Mucosa of descending colon (tissue), 3 donors: ENCODE data around the gene CUL1. TPM values are rescaled to one million over a fixed set of nuclear protein-coding genes. Genes with fewer than 3 reads are reported as not detected.

Source experiments
- ATAC-seq: fragments of 200-7000 bp; cut with Tn5 transposase; one replicate; pipeline ENCODE4 v1.9.1; 2020; ENCODE audit warnings: mild to moderate bottlenecking, moderate library complexity
- DNase-seq, 3 donors: peaks; one replicate each; pipeline ENCODE4 v3.0.0-alpha.2; 2020
- H3K36me3 ChIP-seq: fragments of 200-600 bp; one replicate; pipeline ENCODE4 v1.8.0; 2021; ENCODE audit warnings: low read depth, mild to moderate bottlenecking
- H3K4me1 ChIP-seq: fragments of 200-600 bp; one replicate; pipeline ENCODE4 v1.8.0; 2021; ENCODE audit warnings: low read depth, mild to moderate bottlenecking
- H3K4me3 ChIP-seq: fragments of 200-600 bp; one replicate; pipeline ENCODE4 v1.8.0; 2021; ENCODE audit warnings: mild to moderate bottlenecking
- H3K9me3 ChIP-seq: fragments of 200-600 bp; one replicate; pipeline ENCODE4 v1.8.0; 2021; ENCODE audit warnings: mild to moderate bottlenecking
- CTCF ChIP-seq: fragments of 200-600 bp; IDR thresholded peaks from one replicate; pipeline ENCODE4 v1.8.0; 2022; ENCODE audit warnings: antibody characterized with exemption, mild to moderate bottlenecking
- intact Hi-C, 2 donors: fragments of 100-400 bp; cut with DNase I in 1 of 2; cut with micrococcal nuclease in 1 of 2; formaldehyde crosslinking; loops; one replicate each; pipeline versions ENCODE4 v1.11.0 to v1.11.1; 2022; cut with DNase I, micrococcal nuclease
- total RNA-seq, 3 donors: library from RNA; stranded (reverse); fragmentation: NEBNext Ultra II Directional in 2 of 3; extraction: Animal tissue kit (Norgen Biotek cat#: 25700) in 2 of 3; gene quantifications; one replicate each; pipeline versions ENCODE4 v1.2.1 to v1.2.4, GENCODE V29; 2021 to 2023
- donor health status: DM: no; HTN: no; CAD: no; lungs with moderate emphysema.
- donor health status: DM: no; HTN: no; CAD: no.
- donor health status: DM: no; HTN: yes; CAD: no.

Gene CUL1
- total RNA-seq, 3 donors from 2014 or later = 28.7 to 58.1 (median 33.3) TPM

GRCh38 chr7:148747274-148747673 lies 48.6 kb downstream of the CUL1 start:
- H3K36me3 ChIP-seq = no peaks in the 10 kb centered on the region
- DNase-seq (no peak), ATAC-seq (peak; percentile 38)
- intact Hi-C loops = no loop called here
- H3K4me1 ChIP-seq = no peaks in the 10 kb centered on the region
- H3K4me3 ChIP-seq = no peak overlapping the region
- H3K9me3 ChIP-seq = no peaks in the 10 kb centered on the region
- no peak for TF ChIP-seq CTCF

- no peaks in the 10 kb centered on the region for H3K9me3 ChIP-seq
- no peaks in the 10 kb centered on the region for H3K4me1 ChIP-seq
- no peak overlapping the region for H3K4me3 ChIP-seq
- no peak for TF ChIP-seq CTCF
- ATAC-seq (no peak), DNase-seq (no peak)
- no peaks in the 10 kb centered on the region for H3K36me3 ChIP-seq
- intact Hi-C loops = no loop called here
These were observed 52.0 kb downstream of the CUL1 start for GRCh38 chr7:148750442-148751355.

GRCh38 chr7:148753224-148753623 lies 54.5 kb downstream of the CUL1 start:
- Histone ChIP-seq H3K4me3 (no peak overlapping the region), H3K36me3 (no peaks in the 10 kb centered on the region), H3K4me1 (no peaks in the 10 kb centered on the region), H3K9me3 (no peaks in the 10 kb centered on the region)
- TF ChIP-seq CTCF = no peak
- ATAC-seq (no peak), DNase-seq (no peak)
- intact Hi-C loops = no loop called here

GRCh38 chr7:148754912-148755311 lies 56.2 kb downstream of the CUL1 start:
- Histone ChIP-seq H3K9me3 (no peaks in the 10 kb centered on the region), H3K36me3 (no peaks in the 10 kb centered on the region), H3K4me1 (no peaks in the 10 kb centered on the region), H3K4me3 (no peak overlapping the region)
- DNase-seq (no peak), ATAC-seq (no peak)
- intact Hi-C loops = no loop called here
- no peak for TF ChIP-seq CTCF

GRCh38 chr7:148761499-148762278 lies 63.0 kb downstream of the CUL1 start:
- Histone ChIP-seq H3K4me1 (no peaks in the 10 kb centered on the region), H3K4me3 (no peak overlapping the region), H3K9me3 (no peaks in the 10 kb centered on the region), H3K36me3 (no peaks in the 10 kb centered on the region)
- intact Hi-C loops = no loop called here
- no peak for TF ChIP-seq CTCF
- no peak for DNase-seq
- no peak for ATAC-seq
